ENCODE measurements around the gene PRM1. TPM values are rescaled to one million over a fixed set of nuclear protein-coding genes. Genes with fewer than 3 reads are reported as not detected.

PRM1 gene
- total RNA-seq, 2 experiments from 2014 or later = not detected

- Mint-ChIP-seq H3K4me1 (ENCODE audit: low read depth) (peaks cover 1% of the 10 kb centered on the region), H3K36me3 (ENCODE audit: low read depth) (no peaks in the 10 kb centered on the region), H3K9me3 (no peaks in the 10 kb centered on the region), H3K27me3 (ENCODE audit: low read depth) (no peaks in the 10 kb centered on the region), H3K4me3 (no peak overlapping the region), H3K27ac (no peak overlapping the region)
- intact Hi-C loops (cut with micrococcal nuclease) = no loop called here
- no peak for DNase-seq
- CTCF ChIA-PET = interaction anchor here (0.7 to 1.6 kb wide), 2 partner anchors 98 to 123 kb away, joined by 3 read pairs; no protein-coding TSS in a partner anchor
Observed at GRCh38 chr16:11273721-11274324, 7.3 kb downstream of the PRM1 start.

- CTCF ChIA-PET = interaction anchor here (0.7 to 1.6 kb wide), 2 partner anchors 99 to 124 kb away, joined by 3 read pairs; no protein-coding TSS in a partner anchor
- Mint-ChIP-seq H3K27ac (no peak within 1 kb of the TSS), H3K4me3 (no peak within 1 kb of the TSS), H3K27me3 (ENCODE audit: low read depth) (no peaks in the 10 kb centered on the region), H3K4me1 (ENCODE audit: low read depth) (peaks cover 1% of the 10 kb centered on the region), H3K9me3 (no peaks in the 10 kb centered on the region), H3K36me3 (ENCODE audit: low read depth) (no peaks in the 10 kb centered on the region)
- DNase-seq = no peak
- intact Hi-C loops (cut with micrococcal nuclease) = no loop called here
Observed at GRCh38 chr16:11272921-11273720, 8.0 kb downstream of the PRM1 start, which contains the start of gene PRM3. TSS of gene PRM3 (minus strand) at chr16:11273629. CDS start at chr16:11273595, 34 bp downstream.

- CTCF ChIA-PET = interaction anchor here (0.7 to 1.6 kb wide), 2 partner anchors 11 to 99 kb away, joined by 3 to 4 read pairs; no protein-coding TSS in a partner anchor
- H3K4me1 Mint-ChIP-seq (ENCODE audit: low read depth) = peaks cover 1% of the 10 kb centered on the region
- no peak overlapping the region for H3K27ac Mint-ChIP-seq
- DNase-seq = no peak
- intact Hi-C loops (cut with micrococcal nuclease) = no loop called here
- no peaks in the 10 kb centered on the region for H3K36me3 Mint-ChIP-seq (ENCODE audit: low read depth)
- H3K27me3 Mint-ChIP-seq (ENCODE audit: low read depth) = no peaks in the 10 kb centered on the region
- H3K4me3 Mint-ChIP-seq = no peak overlapping the region
- no peaks in the 10 kb centered on the region for H3K9me3 Mint-ChIP-seq
Observed at GRCh38 chr16:11272484-11272883, 8.6 kb downstream of the PRM1 start.

- Mint-ChIP-seq H3K27ac (no peak overlapping the region), H3K36me3 (ENCODE audit: low read depth) (no peaks in the 10 kb centered on the region), H3K9me3 (no peaks in the 10 kb centered on the region), H3K4me3 (no peak overlapping the region), H3K4me1 (ENCODE audit: low read depth) (peaks cover 1% of the 10 kb centered on the region), H3K27me3 (ENCODE audit: low read depth) (no peaks in the 10 kb centered on the region)
- intact Hi-C loops (cut with micrococcal nuclease) = no loop called here
- CTCF ChIA-PET = no interaction called here
- no peak for DNase-seq
Observed at GRCh38 chr16:11271610-11272009, 9.5 kb downstream of the PRM1 start.

- no peak overlapping the region for H3K27ac Mint-ChIP-seq
- CTCF ChIA-PET = no interaction called here
- no peak overlapping the region for H3K4me3 Mint-ChIP-seq
- intact Hi-C loops (cut with micrococcal nuclease) = no loop called here
- no peaks in the 10 kb centered on the region for H3K27me3 Mint-ChIP-seq (ENCODE audit: low read depth)
- H3K36me3 Mint-ChIP-seq (ENCODE audit: low read depth) = no peaks in the 10 kb centered on the region
- H3K4me1 Mint-ChIP-seq (ENCODE audit: low read depth) = peaks cover 1% of the 10 kb centered on the region
- no peaks in the 10 kb centered on the region for H3K9me3 Mint-ChIP-seq
- no peak for DNase-seq
Observed at GRCh38 chr16:11270602-11271162, 10.4 kb downstream of the PRM1 start.

GRCh38 chr16:11268921-11269375 lies 12.2 kb downstream of the PRM1 start, which contains the start of gene TNP2:
TSS of gene TNP2 (minus strand) at chr16:11269325. CDS start at chr16:11269262, 63 bp downstream.
- no peak for DNase-seq
- Mint-ChIP-seq H3K9me3 (no peaks in the 10 kb centered on the region), H3K36me3 (ENCODE audit: low read depth) (no peaks in the 10 kb centered on the region), H3K4me1 (ENCODE audit: low read depth) (peaks cover 11% of the 10 kb centered on the region), H3K27ac (no peak within 1 kb of the TSS), H3K27me3 (ENCODE audit: low read depth) (no peaks in the 10 kb centered on the region), H3K4me3 (no peak within 1 kb of the TSS)
- intact Hi-C loops (cut with micrococcal nuclease) = no loop called here
- CTCF ChIA-PET = interaction anchor here (0.6 kb wide), 1 partner anchor 1259 kb away, joined by 4 read pairs; no protein-coding TSS in a partner anchor

GRCh38 chr16:11265124-11265523 lies 16.0 kb downstream of the PRM1 start:
- Mint-ChIP-seq H3K4me1 (ENCODE audit: low read depth) (peaks cover 25% of the 10 kb centered on the region), H3K4me3 (no peak overlapping the region), H3K27me3 (ENCODE audit: low read depth) (no peaks in the 10 kb centered on the region), H3K27ac (no peak overlapping the region), H3K9me3 (no peaks in the 10 kb centered on the region), H3K36me3 (ENCODE audit: low read depth) (no peaks in the 10 kb centered on the region)
- CTCF ChIA-PET = interaction anchor here (0.5 to 2.1 kb wide), 3 partner anchors 15 to 88 kb away, joined by 3 to 10 read pairs (median 4); no protein-coding TSS in a partner anchor
- intact Hi-C loops (cut with micrococcal nuclease) = no loop called here
- no peak for DNase-seq

- H3K27ac Mint-ChIP-seq = peak overlapping the region; percentile 90
- peak overlapping the region; percentile 29 for H3K4me3 Mint-ChIP-seq
- no peak for DNase-seq
- no peaks in the 10 kb centered on the region for H3K36me3 Mint-ChIP-seq (ENCODE audit: low read depth)
- H3K9me3 Mint-ChIP-seq = no peaks in the 10 kb centered on the region
- intact Hi-C loops (cut with micrococcal nuclease) = no loop called here
- peaks cover 28% of the 10 kb centered on the region for H3K4me1 Mint-ChIP-seq (ENCODE audit: low read depth)
- CTCF ChIA-PET = interaction anchor here (0.5 to 2.1 kb wide), 6 partner anchors 9 to 281 kb away, joined by 3 to 10 read pairs (median 4); no protein-coding TSS in a partner anchor
- H3K27me3 Mint-ChIP-seq (ENCODE audit: low read depth) = no peaks in the 10 kb centered on the region
Observed at GRCh38 chr16:11264155-11264832, 16.8 kb downstream of the PRM1 start.

- no peaks in the 10 kb centered on the region for H3K36me3 Mint-ChIP-seq (ENCODE audit: low read depth)
- intact Hi-C loops (cut with micrococcal nuclease) = loop anchor here (1.0 kb wide), 1 partner anchor 91 kb away; no protein-coding TSS in a partner anchor
- H3K4me1 Mint-ChIP-seq (ENCODE audit: low read depth) = peaks cover 33% of the 10 kb centered on the region
- no peaks in the 10 kb centered on the region for H3K9me3 Mint-ChIP-seq
- peak overlapping the region; percentile 90 for H3K27ac Mint-ChIP-seq
- CTCF ChIA-PET = interaction anchor here (0.6 to 2.1 kb wide), 6 partner anchors 9 to 280 kb away, joined by 3 to 10 read pairs (median 4); no protein-coding TSS in a partner anchor
- peak overlapping the region; percentile 29 for H3K4me3 Mint-ChIP-seq
- DNase-seq = peak; percentile 78
- no peaks in the 10 kb centered on the region for H3K27me3 Mint-ChIP-seq (ENCODE audit: low read depth)
Observed at GRCh38 chr16:11263737-11264136, 17.4 kb downstream of the PRM1 start.

- intact Hi-C loops (cut with micrococcal nuclease) = loop anchor here (1.0 kb wide), 1 partner anchor 91 kb away; no protein-coding TSS in a partner anchor
- no peak overlapping the region for H3K4me3 Mint-ChIP-seq
- CTCF ChIA-PET = interaction anchor here (0.6 to 2.1 kb wide), 8 partner anchors 8 to 292 kb away, joined by 4 to 10 read pairs (median 4); no protein-coding TSS in a partner anchor
- no peaks in the 10 kb centered on the region for H3K27me3 Mint-ChIP-seq (ENCODE audit: low read depth)
- peaks cover 40% of the 10 kb centered on the region for H3K4me1 Mint-ChIP-seq (ENCODE audit: low read depth)
- H3K9me3 Mint-ChIP-seq = no peaks in the 10 kb centered on the region
- no peaks in the 10 kb centered on the region for H3K36me3 Mint-ChIP-seq (ENCODE audit: low read depth)
- H3K27ac Mint-ChIP-seq = peak overlapping the region; percentile 90
- DNase-seq = no peak
Observed at GRCh38 chr16:11262915-11263314, 18.2 kb downstream of the PRM1 start.

- Mint-ChIP-seq H3K36me3 (ENCODE audit: low read depth) (no peaks in the 10 kb centered on the region), H3K4me1 (ENCODE audit: low read depth) (peaks cover 50% of the 10 kb centered on the region), H3K27ac (no peak overlapping the region), H3K27me3 (ENCODE audit: low read depth) (no peaks in the 10 kb centered on the region), H3K9me3 (no peaks in the 10 kb centered on the region), H3K4me3 (no peak overlapping the region)
- no peak for DNase-seq
- CTCF ChIA-PET = interaction anchor here (0.7 to 7.2 kb wide), 7 partner anchors 51 to 297 kb away, joined by 3 to 67 read pairs (median 3); no protein-coding TSS in a partner anchor
- intact Hi-C loops (cut with micrococcal nuclease) = no loop called here
Observed at GRCh38 chr16:11260596-11260966, 20.5 kb downstream of the PRM1 start.
